ENCODE measurements around the gene MED12L.

The MED12L gene

DNA sequence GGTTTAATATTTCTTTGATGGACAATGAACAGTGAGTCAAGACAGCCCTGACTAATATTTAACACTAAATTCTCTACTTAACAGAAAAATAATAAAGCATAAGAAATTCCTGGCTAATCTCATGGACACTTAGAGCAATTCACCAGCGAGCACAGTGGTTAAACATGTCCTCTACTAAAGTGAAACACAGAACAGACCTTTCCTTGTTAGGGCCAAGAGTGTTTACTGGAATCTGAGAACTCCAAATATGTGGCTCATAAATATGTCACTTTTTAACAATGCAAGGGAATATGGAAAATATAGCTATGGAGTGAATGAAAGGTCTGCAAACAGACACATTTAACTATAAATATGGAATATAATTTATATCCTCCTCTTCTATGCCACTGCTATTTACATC lies 394.0 kb downstream of the MED12L start:
- DNase-seq, result no peak

DNA sequence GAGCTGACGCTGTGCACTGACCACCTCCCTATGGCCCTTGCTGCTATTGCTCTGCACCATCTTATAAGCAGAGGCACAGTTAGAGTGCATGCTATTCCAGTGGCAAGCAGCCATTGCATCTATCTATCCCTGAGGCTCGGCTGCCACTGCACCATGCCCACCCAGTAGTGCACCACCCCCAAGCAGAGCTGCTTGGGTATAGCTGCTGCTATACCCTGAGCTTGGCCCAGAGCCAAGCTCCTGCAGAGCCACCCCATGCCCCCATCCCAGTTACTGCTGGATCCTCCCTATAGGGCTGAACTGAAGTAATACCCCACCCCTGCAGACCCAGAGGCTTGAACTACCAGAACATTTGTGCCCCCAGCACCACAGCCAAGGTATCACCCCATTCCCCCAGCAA lies 395.0 kb downstream of the MED12L start:
- DNase-seq, result no peak

DNA sequence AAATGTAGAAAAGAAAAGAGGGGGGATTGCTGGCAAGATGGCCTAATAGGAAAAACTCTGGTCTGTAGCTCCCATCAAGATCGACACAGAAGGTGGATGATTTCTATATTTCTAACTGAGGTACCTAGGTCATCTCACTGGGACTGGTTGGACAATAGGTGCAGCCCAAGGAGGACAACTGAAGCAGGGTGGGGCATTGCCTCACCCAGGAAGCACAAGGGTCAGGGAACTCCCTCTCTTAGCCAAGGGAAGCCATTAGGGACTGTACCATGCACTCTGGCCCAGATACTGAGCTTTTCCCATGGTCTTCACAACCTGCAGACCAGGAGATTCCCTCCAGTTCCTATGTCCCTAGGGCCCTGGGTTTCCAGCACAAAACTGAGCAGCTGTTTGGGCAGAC lies 398.0 kb downstream of the MED12L start:
- DNase-seq, result no peak

DNA sequence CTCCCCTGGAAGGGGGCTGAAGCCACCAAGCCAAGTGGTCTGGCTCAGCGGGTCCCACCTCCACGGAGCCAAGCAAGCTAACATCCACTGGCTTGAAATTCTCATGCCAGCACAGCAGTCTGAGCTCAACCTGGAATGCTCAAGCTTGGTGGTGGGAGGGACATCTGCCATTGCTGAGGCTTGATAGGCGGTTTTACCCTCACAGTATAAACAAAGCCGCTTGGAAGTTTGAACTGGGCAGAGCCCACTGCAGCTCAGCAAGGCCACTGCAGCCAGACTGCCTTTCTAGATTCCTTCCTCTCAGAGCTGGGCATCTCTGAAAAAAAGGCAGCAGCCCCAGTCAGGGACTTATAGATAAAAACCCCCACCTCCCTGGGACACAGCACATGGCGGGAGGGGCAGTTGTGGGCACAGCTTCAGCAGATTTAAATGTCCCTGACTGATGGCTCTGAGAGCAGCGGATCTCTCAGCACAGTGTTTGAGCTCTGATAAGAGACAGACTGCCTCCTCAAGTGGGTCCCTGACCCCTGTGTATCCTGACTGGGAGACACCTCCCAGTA lies 398.6 kb downstream of the MED12L start:
- no peak for DNase-seq
